Esophagus squamous epithelium (tissue), 5 donors: ENCODE measurements around the gene RIMOC1. TPM values are rescaled to one million over a fixed set of nuclear protein-coding genes. Genes with fewer than 3 reads are reported as not detected.

Experiments used
- DNase-seq: peaks from one replicate; lab custom pipeline; 2025; lab: John Stamatoyannopoulos, UW
- H3K27ac ChIP-seq, 4 donors: fragments of 200-600 bp; sonication (generic); one replicate each; pipeline ENCODE4 v1.5.1; 2016 to 2019; ENCODE audit warnings: mild to moderate bottlenecking in 1 of 4
- H3K27me3 ChIP-seq, 4 donors: fragments of 200-600 bp; sonication (generic); 1 replicate in 3 of 4; 2 replicates in 1 of 4; pipeline versions ENCODE4 v1.5.1 to v1.6.0; 2017 to 2021; ENCODE audit warnings: antibody characterized with exemption in 1 of 4
- H3K36me3 ChIP-seq, 3 donors: fragments of 200-600 bp; sonication (generic); one replicate each; pipeline ENCODE4 v1.5.1; 2016 to 2019
- H3K4me1 ChIP-seq, 3 donors: fragments of 200-600 bp; sonication (generic); one replicate each; pipeline ENCODE4 v1.5.1; 2017 to 2019
- H3K4me3 ChIP-seq, 4 donors: fragments of 200-600 bp; sonication (generic); 1 replicate in 3 of 4; 2 replicates in 1 of 4; pipeline ENCODE4 v1.5.1; 2016 to 2019; ENCODE audit warnings: mild to moderate bottlenecking in 2 of 4, moderate library complexity in 1 of 4
- H3K9me3 ChIP-seq, 3 donors: fragments of 200-600 bp; sonication (generic); one replicate each; pipeline ENCODE4 v1.5.1; 2016 to 2019
- CTCF ChIP-seq, 6 experiments: fragments of 450-650 bp in 4 of 6; fragments of 200-600 bp in 2 of 6; sonication (generic) in 2 of 6; IDR thresholded peaks; one replicate each; pipeline ENCODE4 v1.5.1; 2016 to 2019; ENCODE audit warnings: antibody characterized with exemption in 6 of 6, mild to moderate bottlenecking in 4 of 6, moderate library complexity in 4 of 6
- POLR2A ChIP-seq, 4 donors: fragments of 450-650 bp; IDR thresholded peaks; one replicate each; pipeline ENCODE4 v1.6.1; 2017; ENCODE audit warnings: antibody characterized with exemption in 4 of 4, mild to moderate bottlenecking in 4 of 4, moderate library complexity in 3 of 4
- WGBS, 2 donors: methylation state at CpG; one replicate each; pipeline ENCODE4 v1.1.5; 2018; 5-methylcytosine and 5-hydroxymethylcytosine counted together
- intact Hi-C: fragments of 100-400 bp; cut with DNase I; formaldehyde crosslinking; loops from one replicate; pipeline ENCODE4 v1.15.0; 2022
- total RNA-seq, 4 donors: library from RNA; depleted of rRNA; stranded (reverse); fragments of >200 nt; gene quantifications; one replicate each; pipeline ENCODE4 v1.1.0, GENCODE V29; 2016
- donor health status: DM: yes; HTN: yes; CAD: no.

The RIMOC1 gene
- total RNA-seq, 4 donors from 2014 or later: 11.9 to 16.4 (median 14.2) TPM

- Histone ChIP-seq H3K27ac (peak overlapping the region in 2 of 4 donors; percentile 54 to 64), H3K27me3 (no peaks in the 10 kb centered on the region), H3K4me1 (peaks cover 5 to 32% (median 11%) of the 10 kb centered on the region in 3 donors), H3K9me3 (no peaks in the 10 kb centered on the region), H3K4me3 (no peak overlapping the region), H3K36me3 (peaks cover 0 to 41% (median 3%) of the 10 kb centered on the region in 3 donors)
- TF ChIP-seq CTCF (IDR thresholded peaks at IDR 0.05) (no peak), POLR2A (IDR thresholded peaks at IDR 0.05) (no peak)
- intact Hi-C loops: loop anchor here (10.0 kb wide), 1 partner anchor 57 kb away; no protein-coding TSS in a partner anchor
- no peak for DNase-seq
- WGBS, 2 donors: 29 to 38% methylated on average over 1 of the region's 1 CpG
These were observed 17.7 kb downstream of the RIMOC1 start for GRCh38 chr5:41921874-41922273.

GRCh38 chr5:41924526-41924871 is 20.4 kb downstream of the RIMOC1 start:
- TF ChIP-seq POLR2A (IDR thresholded peaks at IDR 0.05): no peak
- TF ChIP-seq CTCF (IDR thresholded peaks at IDR 0.05): no peak
- no peaks in the 10 kb centered on the region for H3K27me3 ChIP-seq
- 58 to 64% methylated on average over 4 of the region's 4 CpGs for WGBS, 2 donors
- no peak for DNase-seq
- H3K9me3 ChIP-seq: no peaks in the 10 kb centered on the region
- H3K36me3 ChIP-seq: peaks cover 0 to 16% (median 1%) of the 10 kb centered on the region in 3 donors
- intact Hi-C loops: loop anchor here (10.0 kb wide), 1 partner anchor 60 kb away; no protein-coding TSS in a partner anchor
- peak overlapping the region; percentile 92 to 96 (median 94) for H3K27ac ChIP-seq
- H3K4me3 ChIP-seq: peak overlapping the region; percentile 62 to 88 (median 72)
- H3K4me1 ChIP-seq: peaks cover 5 to 32% (median 11%) of the 10 kb centered on the region in 3 donors

- peak in 2 of 4 donors; percentile 69 to 70 for TF ChIP-seq POLR2A (IDR thresholded peaks at IDR 0.05)
- TF ChIP-seq CTCF (IDR thresholded peaks at IDR 0.05): peak in 4 of 6 experiments; percentile 30 to 39 (median 36)
- intact Hi-C loops: loop anchor here (10.0 kb wide), 1 partner anchor 60 kb away; no protein-coding TSS in a partner anchor
- 0 to 6% methylated on average over 8 to 12 of the region's 60 CpGs for WGBS, 2 donors
- Histone ChIP-seq H3K27me3 (no peaks in the 10 kb centered on the region), H3K27ac (peak within 1 kb of the TSS; percentile 92 to 96 (median 94)), H3K36me3 (peaks cover 0 to 16% (median 0%) of the 10 kb centered on the region in 3 donors), H3K9me3 (no peaks in the 10 kb centered on the region), H3K4me3 (peak within 1 kb of the TSS; percentile 62 to 88 (median 72)), H3K4me1 (peaks cover 5 to 32% (median 11%) of the 10 kb centered on the region in 3 donors)
- DNase-seq: peak; percentile 12
These were observed 20.9 kb downstream of the RIMOC1 start, which contains the start of gene FBXO4 for GRCh38 chr5:41924872-41925554. TSS of gene FBXO4 (plus strand) at chr5:41925281. CDS start at chr5:41925310, 29 bp downstream.

GRCh38 chr5:41925555-41925951 is 21.4 kb downstream of the RIMOC1 start:
- intact Hi-C loops: loop anchor here (10.0 kb wide), 1 partner anchor 61 kb away; no protein-coding TSS in a partner anchor
- Histone ChIP-seq H3K27ac (peak overlapping the region; percentile 92 to 96 (median 94)), H3K36me3 (peaks cover 0 to 16% (median 0%) of the 10 kb centered on the region in 3 donors), H3K27me3 (no peaks in the 10 kb centered on the region), H3K4me1 (peaks cover 5 to 32% (median 11%) of the 10 kb centered on the region in 3 donors), H3K9me3 (no peaks in the 10 kb centered on the region), H3K4me3 (peak overlapping the region; percentile 62 to 88 (median 72))
- 0 to 33% methylated on average over 1 to 2 of the region's 18 CpGs for WGBS, 2 donors
- DNase-seq: no peak
- TF ChIP-seq CTCF (IDR thresholded peaks at IDR 0.05): no peak
- TF ChIP-seq POLR2A (IDR thresholded peaks at IDR 0.05): no peak

GRCh38 chr5:41927604-41928003 is 23.5 kb downstream of the RIMOC1 start:
- Histone ChIP-seq H3K27me3 (no peaks in the 10 kb centered on the region), H3K27ac (no peak overlapping the region), H3K4me1 (peaks cover 5 to 19% (median 11%) of the 10 kb centered on the region in 3 donors), H3K4me3 (no peak overlapping the region), H3K36me3 (peaks cover 0 to 25% (median 0%) of the 10 kb centered on the region in 3 donors), H3K9me3 (no peaks in the 10 kb centered on the region)
- TF ChIP-seq CTCF (IDR thresholded peaks at IDR 0.05) (no peak), POLR2A (IDR thresholded peaks at IDR 0.05) (no peak)
- WGBS, 2 donors: 87 to 92% methylated on average over 4 of the region's 4 CpGs
- intact Hi-C loops: loop anchor here (10.0 kb wide), 1 partner anchor 63 kb away; no protein-coding TSS in a partner anchor
- no peak for DNase-seq
